NCI-H1417 treated with DMSO at 0.1 percent for 48 hours (cell line): ENCODE data around the gene CENPE.

Experiments used
- DNase-seq: peaks from one replicate; lab custom pipeline; 2025; lab: John Stamatoyannopoulos, UW

Gene CENPE

GRCh38 chr4:103123114-103123513 lies 75.0 kb downstream of the CENPE start:
- no peak for DNase-seq

- no peak for DNase-seq
Observed at GRCh38 chr4:103118166-103118565, 80.0 kb downstream of the CENPE start.

- DNase-seq: no peak
Observed at GRCh38 chr4:103111598-103111997, 86.5 kb downstream of the CENPE start.

DNA sequence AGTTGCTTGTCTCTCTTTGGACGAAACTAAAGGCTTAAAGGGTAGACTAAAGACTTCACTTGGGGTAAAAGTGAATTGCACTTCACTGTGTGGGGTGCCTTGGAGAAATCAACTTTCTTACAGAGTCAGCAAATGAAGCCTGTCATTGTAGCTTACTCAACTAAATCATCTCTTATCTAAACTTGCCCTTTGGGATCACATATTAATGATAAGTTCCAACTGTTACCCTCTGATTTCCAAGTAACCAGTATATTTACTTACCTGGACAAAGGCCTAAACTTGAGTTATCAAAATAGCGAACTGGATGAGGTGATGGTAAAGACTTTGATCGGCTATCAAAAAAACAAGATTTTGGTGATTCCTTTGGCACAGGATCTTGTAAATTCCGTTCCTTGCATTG lies 89.6 kb downstream of the CENPE start:
- DNase-seq: no peak

- no peak for DNase-seq
Observed at GRCh38 chr4:103105558-103106356, 92.4 kb downstream of the CENPE start.

DNA sequence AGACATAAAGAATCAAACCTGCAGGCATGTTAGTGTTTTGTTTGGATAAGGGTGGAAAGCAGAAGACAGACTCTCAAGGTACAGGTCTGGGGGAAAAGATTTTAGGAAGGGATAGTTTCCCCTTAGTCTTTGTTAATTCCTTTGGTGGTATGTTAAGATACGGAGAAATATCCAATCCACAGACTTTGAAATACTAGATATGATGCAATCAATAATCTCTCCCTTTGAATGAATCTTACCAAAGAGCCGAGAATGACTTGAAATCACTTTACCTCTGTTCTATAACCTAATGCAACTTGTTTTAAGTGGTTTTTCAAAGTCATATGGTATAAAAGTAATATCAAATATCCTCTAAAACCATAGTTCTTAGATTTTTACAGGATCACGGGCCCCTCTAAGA lies 93.3 kb downstream of the CENPE start:
- DNase-seq: no peak

DNA sequence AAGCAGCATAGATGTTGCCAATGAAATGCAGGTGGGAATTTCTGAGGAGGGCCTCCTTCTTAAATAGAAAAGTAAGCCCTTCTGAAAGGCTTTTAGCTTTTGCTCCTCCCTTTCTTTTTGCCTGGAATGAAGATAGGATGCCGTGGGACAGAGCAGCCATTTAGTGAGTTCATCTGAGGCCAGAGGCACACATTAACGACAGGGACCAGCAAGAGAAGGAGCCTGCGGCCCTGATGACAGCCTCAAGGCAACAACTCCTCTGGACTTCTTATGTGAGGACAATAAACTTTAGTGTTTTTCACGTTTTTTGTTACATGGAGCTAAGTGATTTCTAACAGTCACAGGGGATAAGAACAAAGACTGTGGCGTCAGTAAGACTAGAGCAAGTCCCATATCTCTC lies 97.5 kb downstream of the CENPE start:
- no peak for DNase-seq

GRCh38 chr4:103099691-103100392 lies 98.3 kb downstream of the CENPE start, which contains the start of gene BDH2:
BDH2 (minus strand) TSS chr4:103099834; CDS start chr4:103096254, 3,580 bp downstream.
- DNase-seq: peak; percentile 77

- no peak for DNase-seq
Observed at GRCh38 chr4:103098756-103099440, 99.2 kb downstream of the CENPE start.

- DNase-seq: no peak
Observed at GRCh38 chr4:103098341-103098740, 99.8 kb downstream of the CENPE start.

- no peak for DNase-seq
Observed at GRCh38 chr4:103097112-103097511, 101.0 kb downstream of the CENPE start.

DNA sequence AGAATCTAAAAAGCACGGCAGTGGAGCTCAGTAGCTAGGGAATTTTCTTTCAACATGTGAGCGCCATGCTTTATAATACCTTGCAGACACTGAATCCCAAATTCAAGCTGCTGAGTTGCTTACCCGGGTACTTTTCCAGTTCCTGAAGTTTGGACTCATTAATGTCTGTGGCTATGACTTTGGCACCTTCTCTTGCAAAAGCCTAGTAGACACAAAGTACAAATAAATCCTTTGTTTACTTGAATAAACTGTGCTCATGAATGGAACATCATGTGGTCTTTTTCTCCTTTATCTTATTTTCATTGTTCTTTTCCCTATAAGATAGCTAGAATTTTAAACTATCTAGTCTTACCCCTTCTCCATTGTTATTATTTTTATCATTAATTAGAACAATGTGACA lies 103.1 kb downstream of the CENPE start:
- DNase-seq: no peak

DNA sequence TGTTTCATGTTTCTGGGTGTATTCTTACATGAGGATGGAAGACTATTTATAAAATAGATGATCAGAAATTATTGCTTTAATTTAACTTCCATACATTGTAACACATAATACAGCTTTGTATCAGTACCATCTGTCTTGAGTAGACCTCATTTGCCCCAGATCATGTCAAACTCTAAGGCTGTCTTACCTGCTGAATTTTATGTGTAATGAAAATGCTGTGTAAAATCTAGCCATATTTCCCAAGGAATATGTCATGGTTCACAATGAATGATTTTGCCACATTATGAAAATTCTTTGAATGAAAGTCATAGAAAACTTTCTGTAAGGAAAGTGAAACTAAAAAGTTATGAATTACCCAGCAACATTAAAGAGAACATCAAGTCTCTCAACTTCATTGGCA lies 105.9 kb downstream of the CENPE start:
- DNase-seq: no peak

DNA sequence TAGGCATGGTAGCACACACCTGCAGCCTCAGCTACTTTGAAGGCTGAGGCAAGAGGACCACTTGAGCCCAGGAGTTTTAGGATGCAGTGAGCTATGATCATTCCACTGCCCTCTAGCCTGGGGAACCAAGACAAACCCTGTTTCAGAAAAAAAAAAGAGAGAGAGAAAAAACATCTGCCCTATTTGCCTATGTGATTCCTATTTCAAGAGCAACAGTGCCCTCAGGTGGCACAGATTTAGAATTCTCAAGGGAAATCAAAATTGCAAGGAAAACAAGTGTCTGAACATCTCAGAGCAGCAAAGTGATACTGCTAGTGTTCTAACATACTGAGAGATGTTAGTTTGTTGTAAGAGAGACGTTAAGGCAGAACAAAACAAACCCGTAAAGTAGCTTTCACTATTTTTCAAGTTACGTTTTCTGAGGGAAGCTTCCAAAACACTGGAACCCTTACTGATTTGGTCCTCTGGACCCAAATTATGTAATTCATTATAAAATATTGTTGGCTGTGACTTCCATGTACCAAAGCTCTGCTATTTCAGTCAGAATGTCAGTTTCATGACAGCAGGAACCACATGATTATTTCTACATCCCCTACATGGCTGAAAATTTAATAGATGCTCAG lies 106.4 kb downstream of the CENPE start:
- peak; percentile 31 for DNase-seq

DNA sequence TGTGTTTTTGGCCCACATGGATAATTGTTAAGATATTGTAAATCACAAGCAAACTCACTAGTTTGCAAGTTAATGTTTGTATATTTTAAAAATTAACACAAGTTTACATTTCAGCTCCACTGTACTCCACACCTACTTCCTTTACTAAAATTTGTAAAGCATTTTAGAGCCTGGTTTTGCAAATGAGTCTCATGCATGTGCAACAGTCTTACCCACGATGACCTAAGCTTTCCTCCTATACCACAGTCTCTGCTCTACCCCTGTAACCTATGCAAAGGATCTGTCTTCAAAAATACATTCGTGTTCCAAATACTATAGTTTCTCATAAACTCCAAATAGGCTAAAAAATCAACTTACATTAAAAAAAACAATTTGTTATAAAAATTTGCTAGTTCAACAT lies 108.7 kb downstream of the CENPE start:
- DNase-seq: no peak

- DNase-seq: no peak
Observed at GRCh38 chr4:103086551-103086950, 111.6 kb downstream of the CENPE start.

DNA sequence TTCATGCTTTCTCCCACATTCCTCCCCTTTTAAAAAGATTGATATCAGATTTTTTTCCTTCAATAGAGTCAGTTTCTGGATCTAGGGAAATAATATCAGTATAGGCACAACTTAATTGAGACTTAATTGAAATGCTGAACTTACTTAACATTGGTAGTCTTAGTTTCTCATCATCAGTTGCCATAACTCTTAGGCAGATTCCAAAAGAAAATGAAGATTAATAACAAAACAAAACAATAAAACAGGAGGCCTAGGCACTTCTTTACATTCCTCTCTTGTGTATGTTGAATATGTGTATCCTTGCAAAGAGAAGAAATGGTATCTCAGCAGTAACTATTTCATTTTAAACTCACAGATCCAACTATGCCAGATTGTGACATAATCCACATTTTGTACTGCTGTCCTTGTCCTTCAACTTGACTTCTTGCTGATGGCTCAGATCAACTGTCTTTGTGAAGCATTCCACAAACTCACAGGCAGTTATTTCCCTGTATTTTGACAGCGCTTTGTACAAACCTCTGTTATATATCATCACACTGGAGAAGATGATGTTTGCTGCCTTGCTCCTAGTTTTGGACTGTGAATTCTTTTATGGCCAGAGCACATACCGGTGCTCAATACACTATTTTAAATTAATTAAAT lies 112.5 kb downstream of the CENPE start:
- no peak for DNase-seq

DNA sequence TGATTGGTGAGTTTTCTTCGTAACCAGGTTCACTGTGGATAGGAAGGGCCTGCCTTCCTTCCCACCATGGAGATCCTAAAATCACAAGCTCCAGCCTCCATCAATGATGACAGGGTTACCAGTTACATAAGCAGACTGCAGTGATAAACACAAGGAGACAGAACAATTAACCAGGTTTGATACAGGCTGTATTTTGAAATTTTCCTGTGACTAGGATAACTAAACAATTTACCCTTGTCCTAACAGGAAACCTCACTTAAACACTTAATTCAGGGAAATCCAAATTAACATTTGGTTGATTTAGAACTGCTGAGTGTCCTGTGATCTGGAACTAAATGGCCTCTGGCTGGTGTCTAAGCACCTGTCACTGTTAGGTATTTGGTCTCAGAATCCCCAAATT lies 118.5 kb downstream of the CENPE start:
- no peak for DNase-seq

- no peak for DNase-seq
Observed at GRCh38 chr4:103076747-103077347, 121.3 kb downstream of the CENPE start, which contains the start of gene SLC9B2. SLC9B2 (minus strand) TSS chr4:103076761; CDS start chr4:103067550, 9,211 bp downstream.

- peak; percentile 42 for DNase-seq
Observed at GRCh38 chr4:103075894-103076746, 122.0 kb downstream of the CENPE start.
